Astrocyte (in vitro differentiated cells and primary cell): ENCODE measurements around the gene PLCB4. TPM values are rescaled to one million over a fixed set of nuclear protein-coding genes. Genes with fewer than 3 reads are reported as not detected.
A peak's percentile ranks its signal among the peaks of the same experiment; 100 is the strongest.

ENCODE experiments used
- DNase-seq: peaks from one replicate; pipeline ENCODE4 v3.0.0-alpha.2; 2010; ENCODE audit warnings: low read depth
- FAIRE-seq: peaks from 2 replicates; lab custom pipeline; 2011; peaks lifted over from hg19 to GRCh38; lab: Jason Lieb, UNC
- H2AFZ ChIP-seq: 2 replicates; pipeline ENCODE4 v1.6.0; 2012; ENCODE audit warnings: low read depth, low read length, inconsistent platforms
- H3K27ac ChIP-seq: 2 replicates; pipeline ENCODE4 v1.5.1; 2011; ENCODE audit warnings: low read depth, low read length, inconsistent platforms
- H3K27me3 ChIP-seq: 2 replicates; pipeline ENCODE4 v1.6.0; 2011; ENCODE audit warnings: low read length, inconsistent platforms; ENCODE audit not compliant: insufficient read depth
- H3K36me3 ChIP-seq: 2 replicates; pipeline ENCODE4 v1.5.1; 2011; ENCODE audit warnings: low read length, inconsistent platforms; ENCODE audit not compliant: insufficient read depth
- H3K4me1 ChIP-seq: 2 replicates; pipeline ENCODE4 v1.5.1; 2011; ENCODE audit warnings: low read length, inconsistent platforms; ENCODE audit not compliant: insufficient read depth
- H3K4me2 ChIP-seq: 2 replicates; pipeline ENCODE4 v1.6.0; 2012; ENCODE audit warnings: low read length, inconsistent platforms
- H3K4me3 ChIP-seq: 2 replicates; pipeline ENCODE4 v1.5.1; 2011; ENCODE audit warnings: low read depth, mild to moderate bottlenecking, low read length, inconsistent platforms; ENCODE audit not compliant: insufficient read depth
- H3K79me2 ChIP-seq: 2 replicates; pipeline ENCODE4 v1.6.0; 2012; ENCODE audit warnings: mild to moderate bottlenecking, low read length, inconsistent platforms; ENCODE audit not compliant: insufficient read depth
- H3K9ac ChIP-seq: 2 replicates; pipeline ENCODE4 v1.6.0; 2012; ENCODE audit warnings: mild to moderate bottlenecking, low read length, inconsistent platforms
- H3K9me3 ChIP-seq: 2 replicates; pipeline ENCODE4 v1.5.1; 2012; ENCODE audit warnings: low read depth, mild to moderate bottlenecking, low read length, inconsistent platforms; ENCODE audit not compliant: insufficient read depth
- H4K20me1 ChIP-seq: 2 replicates; pipeline ENCODE4 v1.6.0; 2012; ENCODE audit warnings: low read length, inconsistent platforms; ENCODE audit not compliant: insufficient read depth
- H3K27ac Mint-ChIP-seq: one replicate; pipeline ENCODE4 v1.8.0; 2021; ENCODE audit warnings: mild to moderate bottlenecking, mixed read lengths; ENCODE audit not compliant: unreplicated experiment
- H3K27me3 Mint-ChIP-seq: one replicate; pipeline ENCODE4 v1.8.0; 2021; ENCODE audit warnings: low read depth, mixed read lengths; ENCODE audit not compliant: unreplicated experiment
- H3K36me3 Mint-ChIP-seq: one replicate; pipeline ENCODE4 v1.8.0; 2021; ENCODE audit warnings: low read depth, mixed read lengths; ENCODE audit not compliant: unreplicated experiment
- H3K4me1 Mint-ChIP-seq: one replicate; pipeline ENCODE4 v1.8.0; 2021; ENCODE audit warnings: low read depth, mixed read lengths; ENCODE audit not compliant: unreplicated experiment
- H3K4me3 Mint-ChIP-seq: one replicate; pipeline ENCODE4 v1.8.0; 2021; ENCODE audit warnings: mild to moderate bottlenecking, moderate library complexity, mixed read lengths; ENCODE audit not compliant: unreplicated experiment
- H3K9me3 Mint-ChIP-seq: one replicate; pipeline ENCODE4 v1.8.0; 2021; ENCODE audit warnings: mild to moderate bottlenecking, mixed read lengths; ENCODE audit not compliant: unreplicated experiment
- EZH2 ChIP-seq: IDR thresholded peaks from 2 replicates; pipeline ENCODE4 v1.6.1; 2012; ENCODE audit warnings: mild to moderate bottlenecking, low read length, inconsistent platforms; ENCODE audit not compliant: insufficient read depth
- total RNA-seq: library from RNA; stranded (reverse); gene quantifications from 2 replicates; pipeline ENCODE4 v1.2.1, GENCODE V29; 2021
- TF ChIP-seq, protein P1 (sequence below): IDR thresholded peaks from 2 replicates; pipeline ENCODE4 v1.5.1; 2011; ENCODE audit warnings: low read depth, mild to moderate bottlenecking, inconsistent platforms, low read length, moderate library complexity; ENCODE audit not compliant: insufficient read depth

PLCB4 gene
- total RNA-seq, 1 donor from 2014 or later = 58.2 TPM

DNA sequence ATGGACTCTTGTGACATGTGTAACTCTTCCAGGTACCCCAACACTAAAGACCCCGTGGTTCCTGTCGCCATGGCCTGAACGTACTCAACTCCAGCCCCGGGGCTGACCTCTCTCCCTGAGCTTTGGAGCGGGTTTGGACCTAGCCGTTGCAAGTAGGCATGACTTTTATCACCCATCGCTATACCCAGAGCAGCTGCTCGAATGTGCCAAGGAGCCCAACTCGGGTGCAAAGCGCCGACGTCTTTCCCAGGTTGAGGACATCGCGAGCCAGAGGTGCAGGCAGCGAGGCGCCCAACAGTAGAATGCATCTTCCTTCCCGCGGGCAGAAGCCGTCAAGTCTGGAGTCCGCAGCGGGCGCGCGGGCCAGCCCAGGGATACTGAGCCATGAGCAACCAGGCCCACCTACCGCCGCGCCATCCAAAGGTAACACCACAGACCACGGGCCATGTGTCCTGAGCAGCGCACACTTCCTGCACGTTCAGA lies 439.9 kb downstream of the PLCB4 start:
- H3K4me1 ChIP-seq = no peaks in the 10 kb centered on the region
- Mint-ChIP-seq H3K4me3 (no peak overlapping the region), H3K27me3 (peaks cover 21% of the 10 kb centered on the region), H3K9me3 (no peaks in the 10 kb centered on the region), H3K36me3 (peaks cover 1% of the 10 kb centered on the region), H3K27ac (no peak overlapping the region), H3K4me1 (no peaks in the 10 kb centered on the region)
- H3K79me2 ChIP-seq = no peaks in the 10 kb centered on the region
- peak; percentile 53 for TF ChIP-seq EZH2
- TF ChIP-seq, protein P1, sequence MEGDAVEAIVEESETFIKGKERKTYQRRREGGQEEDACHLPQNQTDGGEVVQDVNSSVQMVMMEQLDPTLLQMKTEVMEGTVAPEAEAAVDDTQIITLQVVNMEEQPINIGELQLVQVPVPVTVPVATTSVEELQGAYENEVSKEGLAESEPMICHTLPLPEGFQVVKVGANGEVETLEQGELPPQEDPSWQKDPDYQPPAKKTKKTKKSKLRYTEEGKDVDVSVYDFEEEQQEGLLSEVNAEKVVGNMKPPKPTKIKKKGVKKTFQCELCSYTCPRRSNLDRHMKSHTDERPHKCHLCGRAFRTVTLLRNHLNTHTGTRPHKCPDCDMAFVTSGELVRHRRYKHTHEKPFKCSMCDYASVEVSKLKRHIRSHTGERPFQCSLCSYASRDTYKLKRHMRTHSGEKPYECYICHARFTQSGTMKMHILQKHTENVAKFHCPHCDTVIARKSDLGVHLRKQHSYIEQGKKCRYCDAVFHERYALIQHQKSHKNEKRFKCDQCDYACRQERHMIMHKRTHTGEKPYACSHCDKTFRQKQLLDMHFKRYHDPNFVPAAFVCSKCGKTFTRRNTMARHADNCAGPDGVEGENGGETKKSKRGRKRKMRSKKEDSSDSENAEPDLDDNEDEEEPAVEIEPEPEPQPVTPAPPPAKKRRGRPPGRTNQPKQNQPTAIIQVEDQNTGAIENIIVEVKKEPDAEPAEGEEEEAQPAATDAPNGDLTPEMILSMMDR = no peak
- no peaks in the 10 kb centered on the region for H3K9me3 ChIP-seq
- no peak overlapping the region for H3K27ac ChIP-seq
- H3K36me3 ChIP-seq = no peaks in the 10 kb centered on the region
- H3K4me2 ChIP-seq = peak overlapping the region; percentile 36
- DNase-seq (no peak), FAIRE-seq (no peak)
- H3K9ac ChIP-seq = no peak overlapping the region
- no peaks in the 10 kb centered on the region for H4K20me1 ChIP-seq
- no peak overlapping the region for H3K4me3 ChIP-seq
- peaks cover 58% of the 10 kb centered on the region for H3K27me3 ChIP-seq
- H2AFZ ChIP-seq = no peak overlapping the region

DNA sequence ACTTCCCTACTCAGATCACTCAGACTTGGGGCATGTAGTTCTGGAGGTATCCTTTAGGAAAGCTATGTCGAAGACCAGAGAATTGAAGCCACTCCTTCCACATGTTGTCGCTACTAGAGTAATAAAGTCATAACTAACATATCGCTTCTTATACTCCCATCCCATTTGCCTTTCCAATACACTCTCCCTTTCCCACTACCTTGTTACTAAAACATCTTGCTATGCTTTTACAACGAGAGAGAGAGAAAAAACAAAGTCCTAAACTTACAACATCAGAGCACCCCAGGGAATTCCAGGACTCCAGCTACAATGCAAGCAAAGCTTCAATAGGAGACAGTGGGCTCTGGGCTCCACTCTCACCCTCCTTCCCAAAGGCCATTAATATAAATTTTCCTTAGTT lies 440.4 kb downstream of the PLCB4 start:
- Mint-ChIP-seq H3K36me3 (peaks cover 1% of the 10 kb centered on the region), H3K4me1 (no peaks in the 10 kb centered on the region), H3K27ac (no peak overlapping the region), H3K4me3 (no peak overlapping the region), H3K9me3 (no peaks in the 10 kb centered on the region), H3K27me3 (peaks cover 23% of the 10 kb centered on the region)
- Histone ChIP-seq H4K20me1 (no peaks in the 10 kb centered on the region), H3K27ac (no peak overlapping the region), H3K36me3 (no peaks in the 10 kb centered on the region), H2AFZ (no peak overlapping the region), H3K9ac (no peak overlapping the region), H3K27me3 (peaks cover 63% of the 10 kb centered on the region), H3K79me2 (no peaks in the 10 kb centered on the region), H3K4me2 (no peak overlapping the region), H3K9me3 (no peaks in the 10 kb centered on the region), H3K4me3 (no peak overlapping the region), H3K4me1 (no peaks in the 10 kb centered on the region)
- DNase-seq (no peak), FAIRE-seq (no peak)
- TF ChIP-seq, protein P1 = no peak
- no peak for TF ChIP-seq EZH2

DNA sequence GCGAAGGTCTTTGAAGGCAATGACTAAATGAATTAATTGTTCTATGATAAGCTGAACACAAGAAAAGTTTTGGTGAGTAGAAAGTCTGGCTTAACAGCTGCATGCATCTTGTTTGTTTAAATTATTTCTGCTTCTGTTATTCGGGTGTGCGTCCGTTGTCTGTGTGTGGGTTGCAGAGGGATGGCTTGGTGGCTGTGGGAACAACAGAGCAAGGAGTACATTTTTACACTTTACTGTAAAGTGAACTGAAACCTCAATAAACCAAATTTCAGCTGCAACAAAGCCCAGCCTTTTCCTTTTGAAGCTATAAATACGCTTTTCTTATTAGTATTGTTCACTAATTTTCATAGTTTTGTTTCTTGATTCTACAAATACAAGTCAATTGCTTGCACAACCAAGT lies 442.0 kb downstream of the PLCB4 start:
- Histone ChIP-seq H3K79me2 (no peaks in the 10 kb centered on the region), H2AFZ (no peak overlapping the region), H3K4me3 (no peak overlapping the region), H3K9me3 (no peaks in the 10 kb centered on the region), H3K4me1 (peaks cover 3% of the 10 kb centered on the region), H3K9ac (no peak overlapping the region), H3K27me3 (peaks cover 70% of the 10 kb centered on the region), H3K4me2 (no peak overlapping the region), H4K20me1 (no peaks in the 10 kb centered on the region), H3K36me3 (no peaks in the 10 kb centered on the region), H3K27ac (no peak overlapping the region)
- TF ChIP-seq, protein P1 = no peak
- no peak for TF ChIP-seq EZH2
- no peaks in the 10 kb centered on the region for H3K9me3 Mint-ChIP-seq
- peaks cover 24% of the 10 kb centered on the region for H3K27me3 Mint-ChIP-seq
- no peak overlapping the region for H3K4me3 Mint-ChIP-seq
- DNase-seq = no peak
- peaks cover 4% of the 10 kb centered on the region for H3K4me1 Mint-ChIP-seq
- FAIRE-seq = no peak
- no peak overlapping the region for H3K27ac Mint-ChIP-seq
- no peaks in the 10 kb centered on the region for H3K36me3 Mint-ChIP-seq
